Skeletal muscle cell (primary cell): ENCODE data around the gene SLC7A7.
"Not testable (repeated sequence)": the region's sequence is repeated elsewhere in the genome, so short reads cannot be mapped to it uniquely, and the experiment has no call there.

Experiments used
- DNase-seq: peaks from one replicate; pipeline ENCODE4 v3.0.0-alpha.2; 2010; ENCODE audit warnings: low read depth
- H3K4me3 ChIP-seq: 2 replicates; pipeline ENCODE4 v1.5.1; 2011; ENCODE audit warnings: low read depth, mild to moderate bottlenecking, control low read depth, low read length, moderate library complexity

SLC7A7 gene

DNA sequence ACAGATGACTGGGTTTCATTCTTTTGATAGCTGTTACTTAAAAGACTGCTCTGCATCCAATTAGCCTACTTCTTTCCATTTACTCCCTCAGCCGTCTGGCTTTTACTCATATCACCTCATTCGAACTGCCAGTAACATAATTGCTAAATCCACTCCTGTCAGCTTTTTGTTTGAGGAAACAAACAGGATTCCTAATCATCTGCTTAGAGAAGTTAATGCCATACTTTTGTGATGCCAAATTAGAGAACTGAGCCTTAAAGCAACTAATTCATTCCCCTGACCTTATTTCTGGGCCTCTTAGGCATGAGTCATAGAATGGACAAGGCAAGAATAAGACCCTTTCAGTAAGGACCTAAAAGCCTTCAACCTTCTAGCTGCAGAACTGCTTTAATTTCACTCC, 45.9 kb downstream of the SLC7A7 start:
- no peak for DNase-seq
- no peak overlapping the region for H3K4me3 ChIP-seq

- H3K4me3 ChIP-seq, result no peak overlapping the region
- DNase-seq, result no peak
These were observed 46.3 kb downstream of the SLC7A7 start for GRCh38 chr14:22768947-22769346.

DNA sequence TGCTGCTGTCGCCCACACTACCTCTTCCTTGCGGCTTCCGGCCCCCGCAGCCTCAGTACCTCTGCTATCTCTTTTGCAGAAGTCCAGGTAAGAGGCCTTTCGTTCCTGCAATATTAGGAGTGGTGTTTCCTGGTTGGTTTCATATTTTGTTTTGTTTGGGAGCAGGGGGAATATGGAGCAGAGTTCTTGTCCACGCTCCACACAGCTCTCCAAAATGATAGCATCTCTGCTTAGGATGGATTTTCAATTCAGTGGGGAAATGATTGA, 48.0 kb downstream of the SLC7A7 start:
- H3K4me3 ChIP-seq, result peak overlapping the region; percentile 98
- DNase-seq, result no peak

DNA sequence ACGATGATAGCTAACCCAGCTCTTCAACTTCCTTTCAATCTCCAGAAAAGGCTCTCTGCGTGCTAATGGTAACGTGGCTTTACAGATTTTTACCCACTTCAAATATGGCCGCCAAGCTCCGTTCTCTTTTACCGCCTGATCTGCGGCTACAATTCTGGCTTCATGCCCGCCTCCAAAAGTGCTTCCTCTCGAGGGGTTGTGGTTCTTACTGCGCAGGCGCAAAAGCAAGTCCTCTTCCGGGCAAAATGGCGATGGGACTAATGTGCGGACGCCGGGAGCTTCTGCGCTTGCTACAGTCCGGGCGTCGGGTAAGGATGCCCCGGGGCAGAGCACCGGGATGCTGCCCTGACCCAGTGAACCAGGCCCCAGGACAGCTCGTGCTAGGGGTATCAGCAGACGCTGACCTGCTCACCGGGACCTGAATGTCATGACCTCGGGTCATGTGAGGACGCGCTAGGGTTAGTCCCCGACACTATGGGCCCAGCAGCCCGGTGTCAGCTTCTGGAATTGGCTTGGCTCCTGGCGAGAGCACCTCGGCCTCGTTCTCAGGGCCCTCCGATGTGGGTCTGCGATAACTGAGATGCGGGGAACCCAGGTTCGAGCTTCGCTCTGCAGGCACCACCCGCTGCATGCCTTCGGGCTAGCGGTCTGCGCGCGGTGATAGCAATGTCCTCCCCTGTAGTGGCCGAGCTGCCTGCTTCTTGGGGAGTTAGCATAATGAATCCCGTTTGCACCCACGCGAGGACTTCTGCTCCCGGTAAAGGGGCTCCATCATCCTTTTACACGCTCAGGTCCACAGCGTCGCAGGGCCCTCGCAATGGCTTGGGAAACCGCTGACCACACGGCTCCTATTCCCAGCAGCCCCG, 48.5 kb downstream of the SLC7A7 start, which contains the start of gene OXA1L:
TSS of gene OXA1L (plus strand) at position 232 of the 866 bp plus-strand sequence. CDS start at position 246, 14 bp downstream.
- peak within 1 kb of the TSS; percentile 98 for H3K4me3 ChIP-seq
- DNase-seq, result peak; percentile 87

GRCh38 chr14:22764382-22764781, 50.9 kb downstream of the SLC7A7 start:
- H3K4me3 ChIP-seq, result no peak overlapping the region
- no peak for DNase-seq

GRCh38 chr14:22761734-22762133, 53.5 kb downstream of the SLC7A7 start:
- DNase-seq, result no peak

GRCh38 chr14:22757972-22758650, 57.1 kb downstream of the SLC7A7 start:
- not testable (repeated sequence) for H3K4me3 ChIP-seq, DNase-seq

More at GRCh38 chr14:22761734-22762133, 53.5 kb downstream of the SLC7A7 start:
- no peak overlapping the region for H3K4me3 ChIP-seq

DNA sequence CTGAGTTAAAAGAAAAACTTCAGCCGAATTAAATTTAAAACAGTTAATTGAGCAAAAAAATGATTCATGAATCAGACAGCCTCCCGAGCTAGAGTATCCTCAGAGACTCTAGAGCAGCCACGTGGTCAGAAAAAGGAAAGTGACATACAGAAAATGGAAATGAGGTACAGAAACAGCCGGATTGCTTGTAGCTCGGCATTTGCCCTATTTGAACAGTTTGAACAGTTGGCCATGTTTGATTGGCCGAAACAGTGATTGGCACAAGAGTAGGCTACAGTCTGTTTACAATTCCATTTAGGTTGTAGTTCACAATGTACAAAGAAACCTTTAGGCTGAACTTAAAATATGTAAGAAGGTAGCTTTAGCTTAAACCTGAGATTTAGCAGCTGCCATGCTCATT, 61.6 kb downstream of the SLC7A7 start:
- H3K4me3 ChIP-seq, result no peak overlapping the region
- no peak for DNase-seq

DNA sequence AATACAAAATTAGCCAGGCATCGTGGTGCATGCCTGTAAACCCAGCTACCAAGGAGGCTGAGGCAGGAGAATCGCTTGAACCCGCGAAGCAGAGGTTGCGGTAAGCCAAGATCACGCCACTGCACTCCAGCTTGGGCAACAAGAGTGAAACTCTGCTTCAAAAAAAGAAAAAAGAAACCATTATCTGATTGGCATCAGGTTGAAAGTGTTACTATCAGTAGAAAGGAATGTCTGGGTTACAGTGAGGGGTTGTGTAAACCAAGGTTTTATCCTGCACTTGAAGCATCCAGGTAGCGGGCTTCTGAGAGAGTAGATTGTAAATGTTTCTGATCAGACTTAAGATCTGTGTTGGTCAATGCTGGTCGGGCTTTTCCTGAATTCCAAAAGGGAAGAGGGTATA, 62.8 kb downstream of the SLC7A7 start:
- no peak for DNase-seq
- H3K4me3 ChIP-seq, result no peak overlapping the region

GRCh38 chr14:22748631-22749068, 66.6 kb downstream of the SLC7A7 start:
- H3K4me3 ChIP-seq, result no peak overlapping the region
- DNase-seq, result no peak

DNA sequence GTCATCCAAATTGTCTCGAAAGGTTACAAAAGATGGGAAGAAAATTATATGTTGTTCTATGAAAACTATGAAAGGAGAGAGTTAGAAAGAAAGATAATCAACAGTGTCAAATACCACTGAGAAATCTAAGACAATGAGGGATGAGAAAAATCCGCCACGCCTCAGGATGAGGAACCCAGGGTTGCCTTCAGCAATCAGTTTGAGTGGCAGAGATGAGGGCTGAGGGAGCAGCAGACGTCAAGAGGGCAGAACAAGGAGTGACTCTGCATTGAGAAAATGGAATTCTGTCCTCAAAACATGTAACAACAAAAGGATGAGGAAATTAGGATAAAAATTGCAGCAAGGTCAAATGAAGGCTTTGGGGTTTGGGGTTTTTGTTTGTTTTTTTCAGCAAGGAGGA, 67.0 kb downstream of the SLC7A7 start:
- no peak for DNase-seq

GRCh38 chr14:22747769-22748168, 67.5 kb downstream of the SLC7A7 start:
- DNase-seq, result no peak
- no peak overlapping the region for H3K4me3 ChIP-seq

More for the DNA sequence above, 67.0 kb downstream of the SLC7A7 start:
- no peak overlapping the region for H3K4me3 ChIP-seq

DNA sequence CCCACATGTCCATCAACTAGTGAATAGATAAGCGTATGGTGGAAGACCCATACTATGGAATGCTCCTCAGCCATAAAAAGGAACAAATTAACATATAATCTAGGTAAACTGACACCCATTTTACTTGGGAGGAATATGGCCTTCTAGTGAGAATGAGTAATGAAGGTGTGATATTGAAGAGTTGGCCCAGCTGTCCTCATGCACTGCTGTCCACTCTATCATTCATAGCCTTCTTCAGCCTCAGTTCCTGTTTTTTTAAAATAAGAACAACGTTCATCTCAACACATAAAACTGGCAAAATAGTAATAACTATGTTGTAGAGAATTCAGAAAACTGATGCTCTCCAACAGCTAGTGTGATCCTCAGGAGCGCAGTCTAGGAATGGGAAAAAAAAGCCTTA, 75.2 kb downstream of the SLC7A7 start:
- no peak overlapping the region for H3K4me3 ChIP-seq
- DNase-seq, result no peak

- no peak overlapping the region for H3K4me3 ChIP-seq
- DNase-seq, result no peak
These were observed 75.8 kb downstream of the SLC7A7 start for GRCh38 chr14:22739423-22739822.

- DNase-seq, result no peak
- no peak overlapping the region for H3K4me3 ChIP-seq
These were observed 78.2 kb downstream of the SLC7A7 start for GRCh38 chr14:22737052-22737451.

DNA sequence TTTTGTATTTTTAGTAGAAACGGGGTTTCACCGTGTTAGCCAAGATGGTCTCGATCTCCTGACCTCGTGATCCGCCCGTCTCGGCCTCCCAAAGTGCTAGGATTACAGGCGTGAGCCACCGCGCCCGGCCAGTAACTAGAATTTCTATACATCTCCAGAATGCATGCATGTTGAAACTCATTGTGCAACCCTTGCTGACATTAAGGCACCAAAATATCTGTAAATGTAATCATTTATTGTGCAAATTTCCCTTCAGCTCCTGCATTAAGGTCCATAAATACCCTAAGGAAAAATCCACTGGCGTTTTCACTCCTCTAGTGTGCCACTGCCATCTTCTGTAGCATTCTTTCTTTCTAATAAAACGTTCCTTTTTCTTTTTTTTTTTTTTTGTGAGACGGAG, 78.9 kb downstream of the SLC7A7 start:
- not testable (repeated sequence) for H3K4me3 ChIP-seq, DNase-seq

- DNase-seq, result no peak
- no peak overlapping the region for H3K4me3 ChIP-seq
These were observed 80.1 kb downstream of the SLC7A7 start for GRCh38 chr14:22735096-22735495.

DNA sequence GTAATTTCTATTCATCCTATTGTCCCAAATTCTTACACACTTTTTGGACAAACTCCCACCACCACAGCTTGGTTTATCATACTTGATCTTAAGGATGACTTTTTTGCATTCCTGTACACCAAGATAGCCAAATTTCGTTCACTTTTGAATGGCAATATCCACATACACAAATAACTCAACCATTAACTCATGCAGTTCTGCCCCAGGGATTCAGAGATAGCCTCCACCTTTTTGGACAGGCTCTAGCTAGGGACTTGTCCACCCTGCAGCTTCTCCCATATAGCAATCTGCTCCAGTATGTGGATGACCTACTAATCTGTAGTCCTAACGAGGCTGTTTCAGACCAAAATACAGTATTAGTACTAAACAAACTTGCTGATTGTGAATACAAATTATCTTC, 81.4 kb downstream of the SLC7A7 start:
- DNase-seq, result no peak

DNA sequence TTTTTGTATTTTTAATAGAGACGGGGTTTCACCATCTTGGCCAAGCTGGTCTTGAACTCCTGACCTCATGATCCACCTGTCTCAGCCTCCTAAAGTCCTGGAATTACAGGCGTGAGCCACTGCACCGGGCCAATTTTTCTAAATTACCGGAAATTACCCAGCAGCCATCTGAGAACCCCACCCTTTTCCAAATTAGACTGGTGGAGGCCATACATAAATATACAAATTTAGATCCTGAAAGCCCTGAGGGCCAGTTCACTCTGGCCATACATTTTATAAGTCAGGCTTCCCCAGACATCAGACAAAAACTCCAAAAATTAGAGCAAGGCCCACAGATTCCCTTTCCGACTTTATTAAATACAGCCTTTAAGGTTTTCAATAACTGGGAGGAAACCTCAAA, 83.2 kb downstream of the SLC7A7 start:
- DNase-seq, H3K4me3 ChIP-seq: not testable (repeated sequence)

More for the DNA sequence above, 81.4 kb downstream of the SLC7A7 start:
- H3K4me3 ChIP-seq, result no peak overlapping the region

- DNase-seq, result no peak
- no peak overlapping the region for H3K4me3 ChIP-seq
These were observed 89.2 kb downstream of the SLC7A7 start for GRCh38 chr14:22726012-22726411.

DNA sequence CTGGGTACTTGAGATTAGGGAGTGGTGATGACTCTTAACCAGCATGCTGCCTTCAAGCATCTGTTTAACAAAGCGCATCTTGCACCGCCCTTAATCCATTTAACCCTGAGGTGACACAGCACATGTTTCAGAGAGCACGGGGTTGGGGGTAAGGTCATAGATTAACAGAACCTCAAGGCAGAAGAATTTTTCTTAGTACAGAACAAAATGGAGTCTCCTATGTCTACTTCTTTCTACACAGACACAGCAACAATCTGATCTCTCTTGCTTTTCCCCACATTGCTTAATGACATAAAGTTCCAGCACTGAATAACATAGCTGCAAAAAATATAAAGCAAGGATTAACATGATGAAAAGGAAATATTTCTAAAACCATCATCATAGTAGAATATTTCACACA, 89.9 kb downstream of the SLC7A7 start:
- not testable (repeated sequence) for DNase-seq, H3K4me3 ChIP-seq
